GM19238 (cell line): ENCODE data around the gene PORCN.
A peak's percentile ranks its signal among the peaks of the same experiment; 100 is the strongest.

ENCODE experiments used
- DNase-seq: peaks from one replicate; pipeline ENCODE4 v3.0.0; 2011; ENCODE audit warnings: low spot score; ENCODE audit not compliant: insufficient read length

Gene PORCN

GRCh38 chrX:48508400-48509244, at the start of gene PORCN:
PORCN (plus strand) TSS chrX:48508992; CDS start chrX:48509821, 829 bp downstream.
- DNase-seq, result peak; percentile 91

- DNase-seq, result no peak
Measured at GRCh38 chrX:48459483-48459882, 49.3 kb upstream of the PORCN start.

- no peak for DNase-seq
Measured at GRCh38 chrX:48460031-48460430, 48.8 kb upstream of the PORCN start.

- DNase-seq, result no peak
Measured at GRCh38 chrX:48460606-48461005, 48.2 kb upstream of the PORCN start.

- no peak for DNase-seq
Measured at GRCh38 chrX:48461830-48462229, 47.0 kb upstream of the PORCN start.

- no peak for DNase-seq
Measured at GRCh38 chrX:48465336-48465933, 43.4 kb upstream of the PORCN start.

GRCh38 chrX:48466696-48467095, 42.1 kb upstream of the PORCN start:
- DNase-seq, result no peak

- DNase-seq, result no peak
Measured at GRCh38 chrX:48467281-48467761, 41.5 kb upstream of the PORCN start.

GRCh38 chrX:48468247-48468671, 40.5 kb upstream of the PORCN start:
- DNase-seq, result peak; percentile 37

- no peak for DNase-seq
Measured at GRCh38 chrX:48468693-48469691, 39.8 kb upstream of the PORCN start.

- no peak for DNase-seq
Measured at GRCh38 chrX:48470110-48470832, 38.5 kb upstream of the PORCN start, which contains the start of gene SLC38A5. SLC38A5 (minus strand) TSS chrX:48470260; CDS start chrX:48467924, 2,336 bp downstream.

GRCh38 chrX:48470833-48471118, 38.0 kb upstream of the PORCN start:
- no peak for DNase-seq

GRCh38 chrX:48471504-48471903, 37.3 kb upstream of the PORCN start:
- DNase-seq, result no peak

- DNase-seq, result no peak
Measured at GRCh38 chrX:48472225-48472624, 36.6 kb upstream of the PORCN start.

- no peak for DNase-seq
Measured at GRCh38 chrX:48472851-48473703, 35.7 kb upstream of the PORCN start.

GRCh38 chrX:48473704-48473990, 35.1 kb upstream of the PORCN start:
- no peak for DNase-seq

- DNase-seq, result no peak
Measured at GRCh38 chrX:48474127-48474526, 34.7 kb upstream of the PORCN start.

- DNase-seq, result no peak
Measured at GRCh38 chrX:48474581-48474980, 34.2 kb upstream of the PORCN start.

GRCh38 chrX:48475296-48475695, 33.5 kb upstream of the PORCN start:
- no peak for DNase-seq
